Measurements from ENCODE around the gene OPN1LW. TPM values are rescaled to one million over a fixed set of nuclear protein-coding genes. Genes with fewer than 3 reads are reported as not detected.

Gene OPN1LW
- total RNA-seq, 1 experiment from 2014 or later, result not detected

DNA sequence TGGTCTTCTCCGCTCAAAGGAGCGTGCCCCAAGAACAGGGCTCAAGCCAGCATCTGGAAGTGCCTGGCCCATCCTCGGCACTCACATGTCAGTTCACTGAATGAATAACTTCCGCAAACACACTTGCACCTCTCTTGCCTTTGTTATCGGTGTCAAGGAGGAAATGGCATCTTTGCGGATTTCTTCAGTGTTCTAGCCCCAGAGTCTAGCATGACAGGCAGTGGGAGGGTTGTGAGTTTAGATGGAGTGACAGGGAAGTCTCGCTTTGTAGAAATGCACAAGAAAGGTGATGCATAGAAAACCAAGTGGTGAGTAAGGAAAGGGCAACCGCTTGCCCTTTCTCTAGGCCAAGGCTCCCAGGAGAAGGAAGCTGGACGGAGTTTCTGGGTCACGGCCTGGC, 29.0 kb upstream of the OPN1LW start:
- Histone ChIP-seq H3K4me3 (replicated peaks in 1 of 2; ENCODE audit: low read depth in 1 of 2, low read length in 2 of 2) (no peak overlapping the region), H3K9me2 (ENCODE audit: insufficient read depth) (no peaks in the 10 kb centered on the region), H3K36me3 (ENCODE audit: control insufficient read depth in 1 of 2, insufficient read depth in 2 of 2, low read length in 2 of 2) (no peaks in the 10 kb centered on the region), H3K9me3 (ENCODE audit: control insufficient read depth in 1 of 2, insufficient read depth in 1 of 2, low read depth in 1 of 2, low read length in 2 of 2) (no peaks in the 10 kb centered on the region), H3K4me1 (ENCODE audit: control insufficient read depth in 1 of 2, insufficient read depth in 2 of 2, low read length in 2 of 2) (no peaks in the 10 kb centered on the region), H3K27me3 (ENCODE audit: insufficient read depth, low read length) (no peaks in the 10 kb centered on the region), H3K79me2 (ENCODE audit: insufficient read depth, low read length) (no peaks in the 10 kb centered on the region), H3K9ac (ENCODE audit: low read length) (no peak overlapping the region), H3K27ac (ENCODE audit: low read depth, low read length) (no peak overlapping the region), H4K20me1 (ENCODE audit: insufficient read depth) (no peaks in the 10 kb centered on the region), H3K4me2 (ENCODE audit: low read length) (no peak overlapping the region), H2AFZ (ENCODE audit: low read depth, low read length, poor library complexity, severe bottlenecking) (no peak overlapping the region)
- DNase-seq (ENCODE audit: low read depth, low spot score) (no peak), ATAC-seq (no peak)
- intact Hi-C loops (cut with micrococcal nuclease), result no loop called here
- POLR2A ChIA-PET, result no interaction called here
- RAD21 ChIA-PET (ENCODE audit: low non-redundant PET in 1 of 2, low total read pairs in 2 of 2, uncharacterized antibody in 2 of 2, unreplicated experiment in 2 of 2), result no interaction called here
- CTCF ChIA-PET, result no interaction called here
- no TSS peak for BruUV-seq (replicated peaks)
- TF ChIP-seq SP1 (IDR thresholded peaks at IDR 0.05; ENCODE audit: low read depth) (no peak), EZH2phosphoT487 (IDR thresholded peaks at IDR 0.05; ENCODE audit: borderline replicate concordance) (no peak), FOSL1 (IDR thresholded peaks at IDR 0.05; ENCODE audit: low read depth) (no peak), JUND (IDR thresholded peaks at IDR 0.05) (no peak), CEBPB (IDR thresholded peaks at IDR 0.05; ENCODE audit: low read depth) (no peak), CBX3 (IDR thresholded peaks at IDR 0.05; ENCODE audit: low read depth) (no peak), ELF1 (IDR thresholded peaks at IDR 0.05; ENCODE audit: borderline replicate concordance, low read depth) (no peak), TCF7L2 (IDR thresholded peaks at IDR 0.05; ENCODE audit: borderline replicate concordance, extremely low read depth, insufficient read depth, insufficient read length) (no peak), SIN3A (IDR thresholded peaks at IDR 0.05; ENCODE audit: low read depth) (no peak), YY1 (IDR thresholded peaks at IDR 0.05; ENCODE audit: extremely low read depth, insufficient replicate concordance, low read depth, low read length) (no peak)
- TF ChIP-seq, protein P1, sequence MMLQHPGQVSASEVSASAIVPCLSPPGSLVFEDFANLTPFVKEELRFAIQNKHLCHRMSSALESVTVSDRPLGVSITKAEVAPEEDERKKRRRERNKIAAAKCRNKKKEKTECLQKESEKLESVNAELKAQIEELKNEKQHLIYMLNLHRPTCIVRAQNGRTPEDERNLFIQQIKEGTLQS (IDR thresholded peaks at IDR 0.05), result no peak
- TF ChIP-seq, protein P2, sequence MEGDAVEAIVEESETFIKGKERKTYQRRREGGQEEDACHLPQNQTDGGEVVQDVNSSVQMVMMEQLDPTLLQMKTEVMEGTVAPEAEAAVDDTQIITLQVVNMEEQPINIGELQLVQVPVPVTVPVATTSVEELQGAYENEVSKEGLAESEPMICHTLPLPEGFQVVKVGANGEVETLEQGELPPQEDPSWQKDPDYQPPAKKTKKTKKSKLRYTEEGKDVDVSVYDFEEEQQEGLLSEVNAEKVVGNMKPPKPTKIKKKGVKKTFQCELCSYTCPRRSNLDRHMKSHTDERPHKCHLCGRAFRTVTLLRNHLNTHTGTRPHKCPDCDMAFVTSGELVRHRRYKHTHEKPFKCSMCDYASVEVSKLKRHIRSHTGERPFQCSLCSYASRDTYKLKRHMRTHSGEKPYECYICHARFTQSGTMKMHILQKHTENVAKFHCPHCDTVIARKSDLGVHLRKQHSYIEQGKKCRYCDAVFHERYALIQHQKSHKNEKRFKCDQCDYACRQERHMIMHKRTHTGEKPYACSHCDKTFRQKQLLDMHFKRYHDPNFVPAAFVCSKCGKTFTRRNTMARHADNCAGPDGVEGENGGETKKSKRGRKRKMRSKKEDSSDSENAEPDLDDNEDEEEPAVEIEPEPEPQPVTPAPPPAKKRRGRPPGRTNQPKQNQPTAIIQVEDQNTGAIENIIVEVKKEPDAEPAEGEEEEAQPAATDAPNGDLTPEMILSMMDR (IDR thresholded peaks at IDR 0.05 in 2 of 3, conservative IDR thresholded peaks at IDR 0.05 in 1 of 3; ENCODE audit: borderline replicate concordance in 1 of 3, insufficient read depth in 1 of 3, low read depth in 2 of 3, low read length in 2 of 3), result no peak
